IMR-90 (cell line): ENCODE data around the gene AJAP1. TPM values are rescaled to one million over a fixed set of nuclear protein-coding genes. Genes with fewer than 3 reads are reported as not detected.
A peak's percentile ranks its signal among the peaks of the same experiment; 100 is the strongest.

Experiments used
- ATAC-seq: fragments of 200-7000 bp; cut with Tn5 transposase; 2 replicates; pipeline ENCODE4 v1.9.1; 2020; ENCODE audit warnings: low read depth, mild to moderate bottlenecking, moderate library complexity
- BruUV-seq: library from RNA; stranded (reverse); fragments of 400-500 nt; replicated peaks from 2 replicates; lab custom pipeline; 2021; lab: Mats Ljungman, UMichigan
- CTCF ChIA-PET: fragments of 300-600 bp; formaldehyde crosslinking; extraction: SDS; loops from one replicate; lab custom pipeline; 2021; ENCODE audit warnings: antibody characterized with exemption; lab: Yijun Ruan, JAX
- POLR2A ChIA-PET: fragments of 300-600 bp; sonication (Branson Sonifier 250); formaldehyde crosslinking; loops from one replicate; lab custom pipeline; 2022; ENCODE audit warnings: antibody characterized with exemption; ENCODE audit not compliant: unreplicated experiment; lab: Charles Lee
- DNase-seq: peaks from one replicate; pipeline ENCODE4 v3.0.0; 2013
- H2AFZ ChIP-seq: replicated peaks from 2 replicates; pipeline ENCODE3; 2013; ENCODE audit warnings: low read length, mild to moderate bottlenecking; ENCODE audit not compliant: poor library complexity
- H2AK5ac ChIP-seq: 2 replicates; pipeline ENCODE4 v1.6.1; 2013; ENCODE audit warnings: low read depth, low read length, inconsistent platforms
- H2AK9ac ChIP-seq: replicated peaks from 2 replicates; pipeline ENCODE3; 2013; ENCODE audit warnings: mild to moderate bottlenecking, low read depth, low read length, moderate library complexity; ENCODE audit not compliant: poor library complexity
- H2BK120ac ChIP-seq: 2 replicates; pipeline ENCODE4 v1.6.1; 2013; ENCODE audit warnings: low read depth, low read length, inconsistent platforms
- H2BK15ac ChIP-seq: 3 replicates; pipeline ENCODE4 v1.6.1; 2013; ENCODE audit warnings: low read depth, low read length, inconsistent platforms
- H2BK20ac ChIP-seq: 2 replicates; pipeline ENCODE4 v1.6.1; 2013; ENCODE audit warnings: low read depth, mild to moderate bottlenecking, inconsistent platforms, low read length, moderate library complexity
- H2BK5ac ChIP-seq: 2 replicates; pipeline ENCODE4 v1.6.1; 2013; ENCODE audit warnings: mild to moderate bottlenecking, low read depth, low read length, inconsistent platforms; ENCODE audit not compliant: poor library complexity, severe bottlenecking
- H3K14ac ChIP-seq: replicated peaks from 2 replicates; pipeline ENCODE4 v1.6.1; 2013; ENCODE audit warnings: low read depth, low read length, inconsistent platforms
- H3K18ac ChIP-seq: 2 replicates; pipeline ENCODE4 v1.6.1; 2013; ENCODE audit warnings: low read depth, low read length, control low read depth
- H3K23ac ChIP-seq: 2 replicates; pipeline ENCODE4 v1.6.1; 2013; ENCODE audit warnings: low read depth, low read length, inconsistent platforms
- H3K27ac ChIP-seq: 2 replicates; pipeline ENCODE4 v1.5.1; 2013; ENCODE audit warnings: mild to moderate bottlenecking, control low read depth, low read length; ENCODE audit not compliant: insufficient read depth
- H3K27me3 ChIP-seq: 2 replicates; pipeline ENCODE4 v1.6.1; 2013; ENCODE audit warnings: low read length; ENCODE audit not compliant: control insufficient read depth, insufficient read depth
- H3K36me3 ChIP-seq: 2 replicates; pipeline ENCODE4 v1.6.1; 2013; ENCODE audit warnings: low read length, mixed read lengths; ENCODE audit not compliant: control insufficient read depth, insufficient read depth
- H3K4ac ChIP-seq: 2 replicates; pipeline ENCODE4 v1.6.1; 2013; ENCODE audit warnings: low read depth, low read length, inconsistent platforms
- H3K4me1 ChIP-seq: 2 replicates; pipeline ENCODE4 v1.6.1; 2013; ENCODE audit warnings: low read length, mixed read lengths; ENCODE audit not compliant: control insufficient read depth, insufficient read depth
- H3K4me2 ChIP-seq: 2 replicates; pipeline ENCODE4 v1.6.1; 2013; ENCODE audit warnings: low read depth, mild to moderate bottlenecking, control low read depth, low read length, moderate library complexity
- H3K4me3 ChIP-seq: 2 replicates; pipeline ENCODE4 v1.5.1; 2013; ENCODE audit warnings: low read depth, mild to moderate bottlenecking, control low read depth, low read length, moderate library complexity; ENCODE audit not compliant: insufficient read depth
- H3K56ac ChIP-seq: 2 replicates; pipeline ENCODE4 v1.6.1; 2013; ENCODE audit warnings: low read length, inconsistent platforms; ENCODE audit not compliant: insufficient read depth; ENCODE audit errors: extremely low read depth
- H3K79me1 ChIP-seq, 2 experiments: 2 replicates each; pipeline ENCODE4 v1.6.1; 2013; ENCODE audit warnings: low read length in 2 of 2, inconsistent platforms in 1 of 2, low read depth in 1 of 2
- H3K9ac ChIP-seq: 2 replicates; pipeline ENCODE4 v1.6.1; 2013; ENCODE audit warnings: low read depth, low read length, control low read depth
- H3K9me1 ChIP-seq: 2 replicates; pipeline ENCODE4 v1.6.1; 2013; ENCODE audit warnings: low read length, inconsistent platforms; ENCODE audit not compliant: insufficient read depth
- H3K9me3 ChIP-seq: 2 replicates; pipeline ENCODE4 v1.6.1; 2013; ENCODE audit warnings: low read length; ENCODE audit not compliant: control insufficient read depth, insufficient read depth
- H4K20me1 ChIP-seq: 2 replicates; pipeline ENCODE4 v1.6.1; 2013; ENCODE audit warnings: low read length, inconsistent platforms; ENCODE audit not compliant: insufficient read depth
- H4K5ac ChIP-seq: 2 replicates; pipeline ENCODE4 v1.6.1; 2013; ENCODE audit warnings: mild to moderate bottlenecking, low read depth, low read length, control low read depth
- H4K8ac ChIP-seq, 2 experiments: 2 replicates each; pipeline ENCODE4 v1.6.1; 2013; ENCODE audit warnings: low read depth in 2 of 2, low read length in 2 of 2, control low read depth in 1 of 2, inconsistent platforms in 1 of 2
- H4K91ac ChIP-seq: 2 replicates; pipeline ENCODE4 v1.6.1; 2013; ENCODE audit warnings: low read depth, low read length, inconsistent platforms; ENCODE audit not compliant: insufficient read depth
- BHLHE40 ChIP-seq: fragments of 150-350 bp; IDR thresholded peaks from 2 replicates; pipeline ENCODE4 v1.6.1; 2016; ENCODE audit warnings: mild to moderate bottlenecking, low read depth, low read length
- CEBPB ChIP-seq: IDR thresholded peaks from 2 replicates; pipeline ENCODE4 v1.6.1; 2012; ENCODE audit warnings: low read depth, low read length, improper control_type of control experiment
- CHD1 ChIP-seq: IDR thresholded peaks from 2 replicates; pipeline ENCODE4 v1.6.1; 2012; ENCODE audit warnings: low read depth, low read length, improper control_type of control experiment
- FOS ChIP-seq: fragments of 150-350 bp; IDR thresholded peaks from 2 replicates; pipeline ENCODE4 v1.6.1; 2016; ENCODE audit warnings: low read depth, low read length
- MAFK ChIP-seq: IDR thresholded peaks from 2 replicates; pipeline ENCODE4 v1.6.1; 2012; ENCODE audit warnings: low read depth, low read length, improper control_type of control experiment
- MAZ ChIP-seq: IDR thresholded peaks from 2 replicates; pipeline ENCODE4 v1.6.1; 2012; ENCODE audit warnings: low read depth, mild to moderate bottlenecking, low read length, improper control_type of control experiment, moderate library complexity, borderline replicate concordance
- MXI1 ChIP-seq: IDR thresholded peaks from 2 replicates; pipeline ENCODE4 v1.6.1; 2012; ENCODE audit warnings: low read depth, mild to moderate bottlenecking, low read length, moderate library complexity, borderline replicate concordance
- NFE2L2 ChIP-seq: fragments of 150-350 bp; IDR thresholded peaks from 2 replicates; pipeline ENCODE4 v1.6.1; 2016; ENCODE audit warnings: low read depth, mild to moderate bottlenecking, low read length
- RAD21 ChIP-seq: IDR thresholded peaks from 2 replicates; pipeline ENCODE4 v1.6.1; 2012; ENCODE audit warnings: low read length, improper control_type of control experiment
- RCOR1 ChIP-seq: IDR thresholded peaks from 2 replicates; pipeline ENCODE4 v1.6.1; 2012; ENCODE audit warnings: mild to moderate bottlenecking, low read length, improper control_type of control experiment; ENCODE audit not compliant: insufficient replicate concordance
- RFX5 ChIP-seq: IDR thresholded peaks from 2 replicates; pipeline ENCODE4 v1.8.0; 2012; ENCODE audit warnings: low read depth, mild to moderate bottlenecking, low read length, moderate library complexity
- SMC3 ChIP-seq: fragments of 150-350 bp; IDR thresholded peaks from 2 replicates; pipeline ENCODE4 v1.6.1; 2016; ENCODE audit warnings: low read depth, mild to moderate bottlenecking, antibody characterized with exemption, low read length, moderate library complexity
- WGBS, 2 experiments: methylation state at CpG; one replicate each; pipeline versions ENCODE4 v1.1.5 to v1.1.7; 2013; ENCODE audit warnings: missing lambda C conversion rate in 2 of 2; ENCODE audit not compliant: insufficient read length in 1 of 2; ENCODE audit errors: extremely low coverage in 2 of 2; 5-methylcytosine and 5-hydroxymethylcytosine counted together
- dilution Hi-C: fragments of 300-500 bp; cut with HindIII; formaldehyde crosslinking; loops from one replicate; pipeline ENCODE4 v1.14.3; 2018; ENCODE audit warnings: low sequenced_read_pairs; ENCODE audit not compliant: unreplicated experiment
- in situ Hi-C: fragments of 300-500 bp; cut with MboI; formaldehyde crosslinking; loops from 3 replicates; pipeline ENCODE4 v1.14.3; 2019; ENCODE audit warnings: low sequenced_read_pairs, inconsistent platforms, mixed read lengths
- intact Hi-C: fragments of 100-400 bp; cut with micrococcal nuclease; formaldehyde crosslinking; loops from 2 replicates; pipeline ENCODE4 v1.10.0; 2022
- polyA plus RNA-seq, 3 experiments: library from polyadenylated mRNA; depleted of rRNA; stranded (reverse); fragments of >200 nt; gene quantifications; 2 replicates each; pipeline ENCODE4 v1.2.3, GENCODE V29; 2012; ENCODE audit warnings: low replicate concordance in 1 of 3
- total RNA-seq: library from RNA; depleted of rRNA; stranded (reverse); fragments of >200 nt; gene quantifications from 2 replicates; pipeline ENCODE4 v1.2.3, GENCODE V29; 2012
- TF ChIP-seq, protein P1 (sequence below): fragments of 150-350 bp; IDR thresholded peaks from 2 replicates; pipeline ENCODE4 v1.6.1; 2017; ENCODE audit warnings: mild to moderate bottlenecking, antibody characterized with exemption, low read length, low read depth
- TF ChIP-seq, protein P2 (sequence below): conservative IDR thresholded peaks from 2 replicates; pipeline ENCODE4 v1.5.1; 2012; ENCODE audit warnings: mild to moderate bottlenecking, low read depth, low read length, improper control_type of control experiment
- TF ChIP-seq, protein P3 (sequence below): fragments of 150-350 bp; IDR thresholded peaks from 2 replicates; pipeline ENCODE4 v1.6.1; 2016; ENCODE audit warnings: low read depth, mild to moderate bottlenecking, low read length, moderate library complexity, borderline replicate concordance

AJAP1 gene
- total and polyA plus RNA-seq, 2 of the 4 experiments (the other 2 are of a cell fraction), result under 0.01 to 0.02 TPM

DNA sequence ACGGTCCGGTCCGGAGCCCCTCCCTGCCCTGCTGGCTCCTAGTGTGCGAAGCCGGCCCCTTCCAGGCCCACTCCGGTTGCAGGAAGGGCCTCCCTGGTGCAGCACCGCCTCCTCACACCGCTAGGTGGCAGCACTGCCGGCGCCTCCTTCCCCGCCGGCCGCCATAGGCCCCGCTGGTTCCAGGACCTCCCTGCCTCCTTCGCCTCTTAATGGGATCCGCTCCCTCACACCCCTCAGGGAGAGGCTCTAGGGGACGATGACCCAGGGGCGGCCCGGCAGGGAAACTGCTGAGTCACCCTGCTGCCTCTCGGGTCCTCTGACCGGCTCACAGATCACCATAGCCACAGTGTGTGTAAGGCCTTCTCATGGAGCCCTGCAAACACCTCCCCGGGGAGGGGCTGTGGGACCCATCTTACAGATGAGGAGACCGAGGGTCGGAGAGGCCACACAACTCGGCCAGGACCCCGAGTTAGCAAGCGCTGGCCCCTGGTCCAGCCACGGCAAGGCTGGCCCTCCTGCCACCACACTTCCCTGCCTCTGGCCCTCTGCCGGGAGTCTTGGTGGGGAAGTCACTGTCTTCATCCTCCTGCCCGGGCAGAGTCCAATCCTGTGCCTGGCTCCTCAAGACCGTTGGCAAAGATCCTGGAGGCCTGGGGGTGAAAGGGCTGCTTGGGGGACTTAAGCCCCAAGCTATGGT, 1.6 kb upstream of the AJAP1 start:
- Histone ChIP-seq H3K23ac (no peak overlapping the region), H2AK5ac (no peak overlapping the region), H3K4me1 (no peaks in the 10 kb centered on the region), H2AK9ac (no peak overlapping the region), H3K27ac (no peak overlapping the region), H2BK20ac (no peak overlapping the region), H4K8ac (no peak overlapping the region), H3K56ac (no peak overlapping the region), H2AFZ (peak overlapping the region; percentile 82), H3K14ac (no peak overlapping the region), H3K18ac (no peak overlapping the region), H2BK5ac (no peak overlapping the region), H3K4ac (no peak overlapping the region), H4K91ac (no peak overlapping the region), H3K9ac (no peak overlapping the region), H4K20me1 (no peaks in the 10 kb centered on the region), H3K4me3 (no peak overlapping the region), H3K9me1 (no peaks in the 10 kb centered on the region), H2BK120ac (no peak overlapping the region), H3K4me2 (no peak overlapping the region), H3K79me1 (no peaks in the 10 kb centered on the region), H3K36me3 (no peaks in the 10 kb centered on the region), H2BK15ac (no peak overlapping the region), H3K27me3 (peaks cover 12% of the 10 kb centered on the region), H3K9me3 (0 out of 2 replicates have a peak, but pooled peaks cover 3% of the 10 kb centered on the region), H4K5ac (no peak overlapping the region)
- peak; percentile 95 for ATAC-seq
- intact Hi-C loops, result no loop called here
- in situ Hi-C loops, result loop anchor here (25.0 kb wide), 1 partner anchor 1310 kb away; no protein-coding TSS in a partner anchor
- BruUV-seq, result no TSS peak
- dilution Hi-C loops, result no loop called here
- WGBS, 2 experiments, result 0% methylated on average over 4 of the region's 31 CpGs; no CpG with 5 or more reads in 1 of the 2 experiments
- POLR2A ChIA-PET, result no interaction called here
- CTCF ChIA-PET, result no interaction called here
- no peak for DNase-seq
- TF ChIP-seq, protein P1, sequence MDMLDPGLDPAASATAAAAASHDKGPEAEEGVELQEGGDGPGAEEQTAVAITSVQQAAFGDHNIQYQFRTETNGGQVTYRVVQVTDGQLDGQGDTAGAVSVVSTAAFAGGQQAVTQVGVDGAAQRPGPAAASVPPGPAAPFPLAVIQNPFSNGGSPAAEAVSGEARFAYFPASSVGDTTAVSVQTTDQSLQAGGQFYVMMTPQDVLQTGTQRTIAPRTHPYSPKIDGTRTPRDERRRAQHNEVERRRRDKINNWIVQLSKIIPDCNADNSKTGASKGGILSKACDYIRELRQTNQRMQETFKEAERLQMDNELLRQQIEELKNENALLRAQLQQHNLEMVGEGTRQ, result no peak
- TF ChIP-seq SMC3, result peak; percentile 25; the same call in 1 of the 2 replicates
- no peak for TF ChIP-seq CHD1
- peak; percentile 82 for TF ChIP-seq NFE2L2
- TF ChIP-seq CEBPB, result no peak
- TF ChIP-seq MAZ, result no peak
- TF ChIP-seq MAFK, result no peak
- TF ChIP-seq RAD21, result peak; percentile 21; the same call in 1 of the 2 replicates
- TF ChIP-seq, protein P2, sequence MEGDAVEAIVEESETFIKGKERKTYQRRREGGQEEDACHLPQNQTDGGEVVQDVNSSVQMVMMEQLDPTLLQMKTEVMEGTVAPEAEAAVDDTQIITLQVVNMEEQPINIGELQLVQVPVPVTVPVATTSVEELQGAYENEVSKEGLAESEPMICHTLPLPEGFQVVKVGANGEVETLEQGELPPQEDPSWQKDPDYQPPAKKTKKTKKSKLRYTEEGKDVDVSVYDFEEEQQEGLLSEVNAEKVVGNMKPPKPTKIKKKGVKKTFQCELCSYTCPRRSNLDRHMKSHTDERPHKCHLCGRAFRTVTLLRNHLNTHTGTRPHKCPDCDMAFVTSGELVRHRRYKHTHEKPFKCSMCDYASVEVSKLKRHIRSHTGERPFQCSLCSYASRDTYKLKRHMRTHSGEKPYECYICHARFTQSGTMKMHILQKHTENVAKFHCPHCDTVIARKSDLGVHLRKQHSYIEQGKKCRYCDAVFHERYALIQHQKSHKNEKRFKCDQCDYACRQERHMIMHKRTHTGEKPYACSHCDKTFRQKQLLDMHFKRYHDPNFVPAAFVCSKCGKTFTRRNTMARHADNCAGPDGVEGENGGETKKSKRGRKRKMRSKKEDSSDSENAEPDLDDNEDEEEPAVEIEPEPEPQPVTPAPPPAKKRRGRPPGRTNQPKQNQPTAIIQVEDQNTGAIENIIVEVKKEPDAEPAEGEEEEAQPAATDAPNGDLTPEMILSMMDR, result peak; percentile 53
- TF ChIP-seq RFX5, result no peak
- no peak for TF ChIP-seq BHLHE40
- TF ChIP-seq, protein P3, sequence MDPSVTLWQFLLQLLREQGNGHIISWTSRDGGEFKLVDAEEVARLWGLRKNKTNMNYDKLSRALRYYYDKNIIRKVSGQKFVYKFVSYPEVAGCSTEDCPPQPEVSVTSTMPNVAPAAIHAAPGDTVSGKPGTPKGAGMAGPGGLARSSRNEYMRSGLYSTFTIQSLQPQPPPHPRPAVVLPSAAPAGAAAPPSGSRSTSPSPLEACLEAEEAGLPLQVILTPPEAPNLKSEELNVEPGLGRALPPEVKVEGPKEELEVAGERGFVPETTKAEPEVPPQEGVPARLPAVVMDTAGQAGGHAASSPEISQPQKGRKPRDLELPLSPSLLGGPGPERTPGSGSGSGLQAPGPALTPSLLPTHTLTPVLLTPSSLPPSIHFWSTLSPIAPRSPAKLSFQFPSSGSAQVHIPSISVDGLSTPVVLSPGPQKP, result no peak
- no peak for TF ChIP-seq FOS
- TF ChIP-seq MXI1, result no peak
- no peak for TF ChIP-seq RCOR1
